Measurements from ENCODE around the gene HSPA13.

The HSPA13 gene

GRCh38 chr21:14382835-14383595 is at the start of gene HSPA13:
HSPA13 (minus strand) TSS chr21:14383146; CDS start chr21:14383119, 27 bp downstream.
- Histone ChIP-seq H3K4me3 (ENCODE audit: low read length) (peak within 1 kb of the TSS; percentile 98), H3K9ac (ENCODE audit: low read depth, low read length) (peak within 1 kb of the TSS; percentile 98), H3K27me3 (ENCODE audit: insufficient read depth, low read length) (no peaks in the 10 kb centered on the region), H3K27ac (ENCODE audit: low read length) (peak within 1 kb of the TSS; percentile 93), H3K4me1 (ENCODE audit: insufficient read depth, low read length) (peaks cover 10% of the 10 kb centered on the region; the same call in 1 of the 2 replicates), H3K9me3 (ENCODE audit: insufficient read depth, low read depth, low read length) (no peaks in the 10 kb centered on the region), H3K36me3 (ENCODE audit: insufficient read depth, low read depth, low read length) (peaks cover 30% of the 10 kb centered on the region)

GRCh38 chr21:14418920-14419319 is 36.0 kb upstream of the HSPA13 start:
- H3K27ac ChIP-seq (ENCODE audit: low read length): no peak overlapping the region
- H3K4me1 ChIP-seq (ENCODE audit: insufficient read depth, low read length): peaks cover 4% of the 10 kb centered on the region; the same call in 1 of the 2 replicates
- no peaks in the 10 kb centered on the region for H3K36me3 ChIP-seq (ENCODE audit: insufficient read depth, low read depth, low read length)
- no peaks in the 10 kb centered on the region for H3K9me3 ChIP-seq (ENCODE audit: insufficient read depth, low read depth, low read length)
- H3K27me3 ChIP-seq (ENCODE audit: insufficient read depth, low read length): no peaks in the 10 kb centered on the region
- H3K9ac ChIP-seq (ENCODE audit: low read depth, low read length): no peak overlapping the region
- H3K4me3 ChIP-seq (ENCODE audit: low read length): no peak overlapping the region

- no peak overlapping the region for H3K9ac ChIP-seq (ENCODE audit: low read depth, low read length)
- no peaks in the 10 kb centered on the region for H3K36me3 ChIP-seq (ENCODE audit: insufficient read depth, low read depth, low read length)
- H3K9me3 ChIP-seq (ENCODE audit: insufficient read depth, low read depth, low read length): no peaks in the 10 kb centered on the region
- no peak overlapping the region for H3K27ac ChIP-seq (ENCODE audit: low read length)
- no peaks in the 10 kb centered on the region for H3K27me3 ChIP-seq (ENCODE audit: insufficient read depth, low read length)
- H3K4me3 ChIP-seq (ENCODE audit: low read length): no peak overlapping the region
- peaks cover 4% of the 10 kb centered on the region; the same call in 1 of the 2 replicates for H3K4me1 ChIP-seq (ENCODE audit: insufficient read depth, low read length)
These were observed 32.1 kb upstream of the HSPA13 start for GRCh38 chr21:14414932-14415508.

- no peak overlapping the region for H3K4me3 ChIP-seq (ENCODE audit: low read length)
- H3K4me1 ChIP-seq (ENCODE audit: insufficient read depth, low read length): no peaks in the 10 kb centered on the region; the same call in 1 of the 2 replicates
- no peaks in the 10 kb centered on the region for H3K27me3 ChIP-seq (ENCODE audit: insufficient read depth, low read length)
- H3K9me3 ChIP-seq (ENCODE audit: insufficient read depth, low read depth, low read length): 0 out of 2 replicates have a peak, but pooled peaks cover 3% of the 10 kb centered on the region
- H3K36me3 ChIP-seq (ENCODE audit: insufficient read depth, low read depth, low read length): no peaks in the 10 kb centered on the region
- no peak overlapping the region for H3K9ac ChIP-seq (ENCODE audit: low read depth, low read length)
- H3K27ac ChIP-seq (ENCODE audit: low read length): no peak overlapping the region
These were observed 23.0 kb upstream of the HSPA13 start for GRCh38 chr21:14405962-14406361.

GRCh38 chr21:14405225-14405624 is 22.3 kb upstream of the HSPA13 start:
- Histone ChIP-seq H3K4me1 (ENCODE audit: insufficient read depth, low read length) (no peaks in the 10 kb centered on the region; the same call in 1 of the 2 replicates), H3K9me3 (ENCODE audit: insufficient read depth, low read depth, low read length) (0 out of 2 replicates have a peak, but pooled peaks cover 3% of the 10 kb centered on the region), H3K27ac (ENCODE audit: low read length) (no peak overlapping the region), H3K4me3 (ENCODE audit: low read length) (no peak overlapping the region), H3K27me3 (ENCODE audit: insufficient read depth, low read length) (no peaks in the 10 kb centered on the region), H3K36me3 (ENCODE audit: insufficient read depth, low read depth, low read length) (no peaks in the 10 kb centered on the region), H3K9ac (ENCODE audit: low read depth, low read length) (no peak overlapping the region)

GRCh38 chr21:14403681-14404318 is 20.9 kb upstream of the HSPA13 start:
- no peak overlapping the region for H3K9ac ChIP-seq (ENCODE audit: low read depth, low read length)

GRCh38 chr21:14401217-14401616 is 18.3 kb upstream of the HSPA13 start:
- Histone ChIP-seq H3K9ac (ENCODE audit: low read depth, low read length) (no peak overlapping the region), H3K27me3 (ENCODE audit: insufficient read depth, low read length) (no peaks in the 10 kb centered on the region), H3K27ac (ENCODE audit: low read length) (no peak overlapping the region), H3K9me3 (ENCODE audit: insufficient read depth, low read depth, low read length) (no peaks in the 10 kb centered on the region), H3K4me3 (ENCODE audit: low read length) (no peak overlapping the region), H3K4me1 (ENCODE audit: insufficient read depth, low read length) (no peaks in the 10 kb centered on the region; the same call in 1 of the 2 replicates), H3K36me3 (ENCODE audit: insufficient read depth, low read depth, low read length) (no peaks in the 10 kb centered on the region)

More at GRCh38 chr21:14403681-14404318, 20.9 kb upstream of the HSPA13 start:
- Histone ChIP-seq H3K27me3 (ENCODE audit: insufficient read depth, low read length) (no peaks in the 10 kb centered on the region), H3K4me1 (ENCODE audit: insufficient read depth, low read length) (no peaks in the 10 kb centered on the region; the same call in 1 of the 2 replicates), H3K4me3 (ENCODE audit: low read length) (no peak overlapping the region), H3K27ac (ENCODE audit: low read length) (no peak overlapping the region), H3K9me3 (ENCODE audit: insufficient read depth, low read depth, low read length) (0 out of 2 replicates have a peak, but pooled peaks cover 3% of the 10 kb centered on the region), H3K36me3 (ENCODE audit: insufficient read depth, low read depth, low read length) (no peaks in the 10 kb centered on the region)

- Histone ChIP-seq H3K4me3 (ENCODE audit: low read length) (no peak overlapping the region), H3K4me1 (ENCODE audit: insufficient read depth, low read length) (no peaks in the 10 kb centered on the region; the same call in 1 of the 2 replicates), H3K36me3 (ENCODE audit: insufficient read depth, low read depth, low read length) (no peaks in the 10 kb centered on the region), H3K27ac (ENCODE audit: low read length) (no peak overlapping the region), H3K9ac (ENCODE audit: low read depth, low read length) (no peak overlapping the region), H3K27me3 (ENCODE audit: insufficient read depth, low read length) (no peaks in the 10 kb centered on the region), H3K9me3 (ENCODE audit: insufficient read depth, low read depth, low read length) (no peaks in the 10 kb centered on the region)
These were observed 5.3 kb upstream of the HSPA13 start for GRCh38 chr21:14388282-14388681.

- peak overlapping the region; percentile 90; the same call in 1 of the 2 replicates for H3K9ac ChIP-seq (ENCODE audit: low read depth, low read length)
- H3K36me3 ChIP-seq (ENCODE audit: insufficient read depth, low read depth, low read length): peaks cover 17% of the 10 kb centered on the region
- no peaks in the 10 kb centered on the region for H3K9me3 ChIP-seq (ENCODE audit: insufficient read depth, low read depth, low read length)
- peak overlapping the region; percentile 98; the same call in 1 of the 2 replicates for H3K4me3 ChIP-seq (ENCODE audit: low read length)
- H3K27me3 ChIP-seq (ENCODE audit: insufficient read depth, low read length): no peaks in the 10 kb centered on the region
- peaks cover 10% of the 10 kb centered on the region; the same call in 1 of the 2 replicates for H3K4me1 ChIP-seq (ENCODE audit: insufficient read depth, low read length)
- H3K27ac ChIP-seq (ENCODE audit: low read length): no peak overlapping the region
These were observed 1.5 kb upstream of the HSPA13 start for GRCh38 chr21:14384453-14384852.

- H3K9ac ChIP-seq (ENCODE audit: low read depth, low read length): peak overlapping the region; percentile 90; the same call in 1 of the 2 replicates
- H3K36me3 ChIP-seq (ENCODE audit: insufficient read depth, low read depth, low read length): peaks cover 24% of the 10 kb centered on the region
- H3K9me3 ChIP-seq (ENCODE audit: insufficient read depth, low read depth, low read length): no peaks in the 10 kb centered on the region
- H3K4me1 ChIP-seq (ENCODE audit: insufficient read depth, low read length): peaks cover 10% of the 10 kb centered on the region; the same call in 1 of the 2 replicates
- H3K27me3 ChIP-seq (ENCODE audit: insufficient read depth, low read length): no peaks in the 10 kb centered on the region
- H3K27ac ChIP-seq (ENCODE audit: low read length): peak overlapping the region; percentile 66
- peak overlapping the region; percentile 98 for H3K4me3 ChIP-seq (ENCODE audit: low read length)
These were observed 742 bp upstream of the HSPA13 start for GRCh38 chr21:14383596-14384180.

- H3K4me3 ChIP-seq (ENCODE audit: low read length): peak overlapping the region; percentile 98
- H3K9me3 ChIP-seq (ENCODE audit: insufficient read depth, low read depth, low read length): no peaks in the 10 kb centered on the region
- H3K9ac ChIP-seq (ENCODE audit: low read depth, low read length): peak overlapping the region; percentile 98
- H3K27ac ChIP-seq (ENCODE audit: low read length): peak overlapping the region; percentile 93
- peaks cover 36% of the 10 kb centered on the region for H3K36me3 ChIP-seq (ENCODE audit: insufficient read depth, low read depth, low read length)
- no peaks in the 10 kb centered on the region for H3K27me3 ChIP-seq (ENCODE audit: insufficient read depth, low read length)
- H3K4me1 ChIP-seq (ENCODE audit: insufficient read depth, low read length): peaks cover 10% of the 10 kb centered on the region; the same call in 1 of the 2 replicates
These were observed 486 bp downstream of the HSPA13 start for GRCh38 chr21:14382486-14382834.
